Heart right ventricle (tissue), 16 donors: ENCODE results near the gene RCAN1. TPM values are rescaled to one million over a fixed set of nuclear protein-coding genes. Genes with fewer than 3 reads are reported as not detected.

ENCODE experiments used
- ATAC-seq, 8 donors: fragments of 200-7000 bp; cut with Tn5 transposase; one replicate each; pipeline ENCODE4 v1.9.1; 2020; ENCODE audit warnings: mild to moderate bottlenecking in 8 of 8, moderate library complexity in 8 of 8, moderate number of reproducible peaks in 1 of 8
- DNase-seq, 2 donors: peaks; one replicate each; pipeline ENCODE4 v3.0.0-alpha.2; 2020
- H3K27ac ChIP-seq, 10 donors: fragments of 200-600 bp; sonication (generic) in 2 of 10; one replicate each; pipeline versions ENCODE4 v1.5.0 to v1.8.0; 2020 to 2022; ENCODE audit warnings: mild to moderate bottlenecking in 3 of 10
- H3K27me3 ChIP-seq, 7 donors: fragments of 200-600 bp; one replicate each; pipeline ENCODE4 v1.8.0; 2021 to 2022; ENCODE audit warnings: mild to moderate bottlenecking in 2 of 7
- H3K36me3 ChIP-seq, 9 donors: fragments of 200-600 bp; sonication (generic) in 1 of 9; one replicate each; pipeline versions ENCODE4 v1.5.0 to v1.8.0; 2020 to 2022; ENCODE audit warnings: mild to moderate bottlenecking in 2 of 9
- H3K4me1 ChIP-seq, 9 donors: fragments of 200-600 bp; sonication (generic) in 1 of 9; one replicate each; pipeline versions ENCODE4 v1.5.0 to v1.8.0; 2020 to 2022; ENCODE audit warnings: mild to moderate bottlenecking in 4 of 9
- H3K4me3 ChIP-seq, 10 donors: fragments of 200-600 bp; sonication (generic) in 2 of 10; one replicate each; pipeline versions ENCODE4 v1.5.0 to v1.8.0; 2020 to 2022; ENCODE audit warnings: mild to moderate bottlenecking in 7 of 10, moderate library complexity in 2 of 10
- H3K9me3 ChIP-seq, 11 donors: fragments of 200-600 bp in 10 of 11; sonication (generic) in 2 of 11; one replicate each; pipeline versions ENCODE4 v1.5.0 to v1.8.0; 2013 to 2022; ENCODE audit warnings: mild to moderate bottlenecking in 2 of 11, control low read depth in 1 of 11, moderate library complexity in 1 of 11
- CTCF ChIP-seq, 9 donors: fragments of 200-600 bp; sonication (generic) in 2 of 9; IDR thresholded peaks; one replicate each; pipeline versions ENCODE4 v1.5.0 to v1.8.0; 2021 to 2022; ENCODE audit warnings: antibody characterized with exemption in 9 of 9, mild to moderate bottlenecking in 5 of 9, moderate library complexity in 1 of 9
- WGBS, 2 donors: extraction: QIAGEN DNeasy Blood & Tissue Kit; methylation state at CpG; one replicate each; pipeline ENCODE4 v1.1.7; 2013; ENCODE audit warnings: inconsistent platforms in 1 of 2; 5-methylcytosine and 5-hydroxymethylcytosine counted together
- intact Hi-C, 10 donors: fragments of 100-400 bp; cut with DNase I; formaldehyde crosslinking; loops; one replicate each; pipeline versions ENCODE4 v1.11.1 to v1.14.2; 2022
- polyA plus RNA-seq, 2 donors: library from polyadenylated mRNA; stranded (reverse); fragments of 200-250 nt; gene quantifications; one replicate each; pipeline ENCODE4 v1.2.3, GENCODE V29; 2013
- total RNA-seq, 10 donors: library from RNA; stranded (reverse); fragmentation: NEBNext Ultra II Directional in 3 of 10; extraction: Animal tissue kit (Norgen Biotek cat#: 25700) in 3 of 10; gene quantifications; one replicate each; pipeline versions ENCODE4 v1.2.1 to v1.2.4, GENCODE V29; 2021 to 2023
- donor health status: Arrhythmogenic right ventricular cardiomyopathy.
- donor health status: ischemic (EF 13 %, LVEDD 7.1; RV severe dilation, severe dysfunction).
- donor health status: healthy with polysubstance abuse.
- donor health status: DM: no; HTN: yes; CAD: no.
- donor health status: DM: no; HTN: no; CAD: no.
- donor health status: ischemic (EF 25% LVEDD 6.9; RV normal size, moderate dysfunction).
- donor health status: ischemic (EF 25% LVEDD 5.7; RV mildly dilated, moderate dysfunction).
- donor health status: healthy.
- donor health status: DM: yes; HTN: yes; CAD: no.
- donor health status: Ischemic cardiomyopathy.
- donor health status: ischemic (EF 35%, LVEDD 5.7; RV mildly dilated, moderate dysfunction).
- donor health status: nonischemic (EF 11% LVEDD 7.7; RV severe dilation, severe dysfunction).
- donor health status: DM: yes; HTN: yes; CAD: no.
- donor health status: PGD.
- donor health status: ischemic (EF 29% LVEDD 5.4; RV normal size, mild dysfunction).
- donor health status: nonischemic (EF 23%, LVEDD 6.1; RV moderate dilation, normal function).

The RCAN1 gene
- total and polyA plus RNA-seq, 12 donors: 24.1 to 389 (median 60.1) TPM

- no peaks in the 10 kb centered on the region for H3K27me3 ChIP-seq
- H3K9me3 ChIP-seq: no peaks in the 10 kb centered on the region
- TF ChIP-seq CTCF (IDR thresholded peaks at IDR 0.05): no peak
- no peak for ATAC-seq
- H3K36me3 ChIP-seq: no peaks in the 10 kb centered on the region
- WGBS, 2 donors: 88 to 93% methylated on average over 5 of the region's 5 CpGs
- DNase-seq: no peak
- H3K27ac ChIP-seq: no peak overlapping the region
- H3K4me1 ChIP-seq: peaks cover 8 to 42% (median 29%) of the 10 kb centered on the region in 9 donors
- intact Hi-C loops: no loop called here
- no peak overlapping the region for H3K4me3 ChIP-seq
These were observed 17.5 kb downstream of the RCAN1 start for GRCh38 chr21:34597406-34597805.

DNA sequence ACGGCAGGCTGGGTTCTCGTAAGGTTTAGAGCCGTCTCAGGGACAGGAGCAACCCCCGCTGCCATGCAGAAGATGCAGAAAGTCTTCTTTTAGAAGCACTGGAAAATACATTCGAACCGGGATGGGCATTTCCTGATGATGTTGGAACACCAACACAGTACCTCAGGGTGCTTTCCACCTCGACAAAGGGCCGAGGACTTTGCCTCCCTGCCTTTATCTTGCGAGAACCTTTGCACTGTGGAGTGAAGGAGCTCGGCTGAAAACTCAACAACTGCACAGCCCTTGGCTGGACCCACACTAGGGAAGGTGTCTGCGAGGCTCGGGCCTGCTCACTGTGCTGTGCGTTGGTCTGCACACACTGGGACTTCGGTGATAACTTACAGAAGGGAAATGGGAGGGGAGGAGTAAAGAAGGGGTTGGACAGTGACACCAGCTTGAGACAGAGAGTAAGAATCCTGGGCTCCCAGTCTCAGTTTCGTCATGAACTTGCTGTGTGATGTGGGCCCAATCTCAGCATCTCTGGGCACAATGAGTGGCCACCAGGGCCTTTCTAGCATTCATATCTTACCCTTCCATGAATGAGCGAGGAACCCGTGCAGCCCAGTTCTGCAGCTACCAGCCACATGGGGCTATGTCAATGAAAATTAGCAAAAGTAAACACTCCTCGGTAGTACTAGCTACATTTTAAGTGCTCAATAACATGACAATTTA is 18.2 kb downstream of the RCAN1 start:
- H3K36me3 ChIP-seq: no peaks in the 10 kb centered on the region
- no peak for TF ChIP-seq CTCF (IDR thresholded peaks at IDR 0.05)
- intact Hi-C loops: no loop called here
- H3K9me3 ChIP-seq: no peaks in the 10 kb centered on the region
- no peak overlapping the region for H3K4me3 ChIP-seq
- H3K27me3 ChIP-seq: no peaks in the 10 kb centered on the region
- no peak overlapping the region for H3K27ac ChIP-seq
- no peak for ATAC-seq
- no peak for DNase-seq
- 89 to 93% methylated on average over 18 of the region's 18 CpGs for WGBS, 2 donors
- peaks cover 11 to 49% (median 33%) of the 10 kb centered on the region in 9 donors for H3K4me1 ChIP-seq

- intact Hi-C loops: no loop called here
- Histone ChIP-seq H3K9me3 (no peaks in the 10 kb centered on the region), H3K4me3 (no peak overlapping the region), H3K27me3 (no peaks in the 10 kb centered on the region), H3K36me3 (no peaks in the 10 kb centered on the region), H3K4me1 (peaks cover 11 to 62% (median 45%) of the 10 kb centered on the region in 9 donors), H3K27ac (peak overlapping the region in 1 of 10 donors; percentile 33)
- whole genome bisulfite sequencing, 2 donors: 67 to 73% methylated on average over 8 of the region's 8 CpGs
- DNase-seq: no peak
- ATAC-seq: peak in 3 of 8 donors; percentile 17 to 33 (median 18)
- TF ChIP-seq CTCF (IDR thresholded peaks at IDR 0.05): no peak
These were observed 19.5 kb downstream of the RCAN1 start for GRCh38 chr21:34595457-34595856.

GRCh38 chr21:34594566-34595234 is 20.2 kb downstream of the RCAN1 start:
- Histone ChIP-seq H3K9me3 (no peaks in the 10 kb centered on the region), H3K36me3 (no peaks in the 10 kb centered on the region), H3K4me3 (no peak overlapping the region), H3K27me3 (no peaks in the 10 kb centered on the region), H3K27ac (peak overlapping the region in 1 of 10 donors; percentile 83), H3K4me1 (peaks cover 11 to 66% (median 49%) of the 10 kb centered on the region in 9 donors)
- no peak for TF ChIP-seq CTCF (IDR thresholded peaks at IDR 0.05)
- intact Hi-C loops: loop anchor here in 1 of 10 donors (5.0 kb wide), 1 partner anchor 72 kb away; no protein-coding TSS in a partner anchor
- ATAC-seq (no peak), DNase-seq (no peak)
- 90 to 97% methylated on average over 8 of the region's 8 CpGs for WGBS, 2 donors
